Common myeloid progenitor, CD34-positive (primary cell): ENCODE data around the gene MYO10.

Source experiments
- CTCF ChIA-PET: fragments of 350-600 bp; sonication (Branson Sonifier 250); formaldehyde crosslinking; loops from one replicate; lab custom pipeline; 2021; ENCODE audit warnings: antibody characterized with exemption; lab: Charles Lee
- POLR2A ChIA-PET: fragments of 350-600 bp; sonication (Branson Sonifier 250); formaldehyde crosslinking; loops from one replicate; lab custom pipeline; 2021; ENCODE audit warnings: antibody characterized with exemption; lab: Charles Lee
- DNase-seq, 3 donors: peaks; one replicate each; pipeline versions ENCODE4 v3.0.0 to v3.0.0-alpha.2; 2013
- H3K27ac ChIP-seq, 2 experiments: 1 replicate in 1 of 2; 2 replicates in 1 of 2; pipeline ENCODE4 v1.7.0; 2013; ENCODE audit warnings: inconsistent platforms in 2 of 2, low read length in 2 of 2, mild to moderate bottlenecking in 2 of 2, low read depth in 1 of 2, moderate library complexity in 1 of 2; ENCODE audit not compliant: severe bottlenecking in 2 of 2, insufficient read depth in 1 of 2, poor library complexity in 1 of 2
- H3K27me3 ChIP-seq, 5 experiments: replicated peaks in 2 of 5; 1 replicate in 3 of 5; 2 replicates in 2 of 5; pipeline versions ENCODE4 v1.6.1 to v1.7.0; 2013; ENCODE audit warnings: low read length in 4 of 5, mild to moderate bottlenecking in 2 of 5, moderate library complexity in 2 of 5, inconsistent platforms in 1 of 5; ENCODE audit not compliant: insufficient read depth in 5 of 5, control insufficient read depth in 4 of 5
- H3K36me3 ChIP-seq, 4 experiments: 1 replicate in 2 of 4; 2 replicates in 2 of 4; pipeline versions ENCODE4 v1.6.1 to v1.7.0; 2013; ENCODE audit warnings: low read length in 3 of 4, control low read depth in 1 of 4, mild to moderate bottlenecking in 1 of 4; ENCODE audit not compliant: control insufficient read depth in 4 of 4, insufficient read depth in 4 of 4
- H3K4me1 ChIP-seq, 4 experiments: 1 replicate in 3 of 4; 2 replicates in 1 of 4; pipeline versions ENCODE4 v1.6.1 to v1.7.1; 2013; ENCODE audit warnings: low read length in 3 of 4, mild to moderate bottlenecking in 3 of 4, control low read depth in 1 of 4, inconsistent platforms in 1 of 4, moderate library complexity in 1 of 4; ENCODE audit not compliant: control insufficient read depth in 4 of 4, insufficient read depth in 4 of 4; ENCODE audit errors: control extremely low read depth in 1 of 4
- H3K4me3 ChIP-seq, 7 experiments: 1 replicate in 4 of 7; 2 replicates in 3 of 7; pipeline versions ENCODE4 v1.5.1 to v1.7.0; 2013; ENCODE audit warnings: mild to moderate bottlenecking in 7 of 7, low read length in 6 of 7, moderate library complexity in 6 of 7, inconsistent platforms in 2 of 7, low read depth in 2 of 7, control low read depth in 1 of 7; ENCODE audit not compliant: insufficient read depth in 4 of 7, control insufficient read depth in 1 of 7; ENCODE audit errors: extremely low read depth in 1 of 7
- H3K9me3 ChIP-seq, 5 experiments: 1 replicate in 4 of 5; 2 replicates in 1 of 5; pipeline versions ENCODE4 v1.6.1 to v1.7.1; 2013; ENCODE audit warnings: low read length in 4 of 5, mild to moderate bottlenecking in 2 of 5, inconsistent platforms in 1 of 5, low read depth in 1 of 5, moderate library complexity in 1 of 5; ENCODE audit not compliant: control insufficient read depth in 4 of 5, insufficient read depth in 2 of 5; ENCODE audit errors: control extremely low read depth in 1 of 5
- WGBS: methylation state at CpG from one replicate; pipeline ENCODE4 v1.1.5; 2013; ENCODE audit not compliant: insufficient coverage; 5-methylcytosine and 5-hydroxymethylcytosine counted together

Gene MYO10

DNA sequence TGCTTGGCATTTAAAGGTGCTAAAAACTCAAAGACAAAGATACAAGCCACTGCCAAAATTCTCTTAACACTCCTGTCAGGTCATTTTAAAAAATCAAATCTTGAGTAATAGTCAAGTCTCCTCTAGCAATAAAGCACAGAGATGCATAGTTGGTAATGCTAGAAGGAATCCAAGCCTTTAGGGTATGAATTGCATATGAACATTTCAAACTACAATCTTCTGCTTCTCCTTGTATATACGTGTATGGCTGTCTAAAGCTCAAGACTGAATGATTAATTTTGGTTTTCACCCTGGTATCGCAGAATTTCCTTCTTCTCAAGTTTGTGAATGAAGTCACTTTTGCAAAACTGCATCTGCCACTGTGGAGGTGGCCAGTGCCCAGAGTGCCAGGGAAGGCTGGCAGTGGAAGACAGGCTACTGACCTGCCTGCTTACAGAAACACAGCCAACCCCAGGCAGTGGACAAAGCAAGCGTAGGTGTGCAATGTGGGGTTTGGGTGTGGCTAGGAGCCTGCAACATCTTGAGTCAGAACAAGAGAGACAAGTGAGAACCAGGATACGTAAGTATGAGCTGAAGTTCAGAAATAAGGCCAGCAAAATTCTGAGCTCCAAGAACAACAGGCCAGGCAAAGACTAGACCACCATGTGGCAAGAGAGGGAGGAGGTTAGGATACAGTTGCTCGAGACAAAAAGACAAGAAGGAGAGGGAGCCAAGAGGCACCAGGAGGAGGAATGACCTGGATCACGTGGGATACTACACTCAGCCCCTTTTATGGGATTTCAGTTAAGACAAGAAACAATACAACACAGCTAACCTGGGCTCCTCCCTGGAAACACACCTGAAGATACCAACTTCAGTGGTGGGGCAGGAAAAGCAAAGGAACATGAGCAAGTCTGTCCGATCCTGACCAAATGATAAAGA is 22.6 kb downstream of the MYO10 start:
- no peak for DNase-seq
- Histone ChIP-seq H3K27me3 (no peaks in the 10 kb centered on the region), H3K4me3 (no peak overlapping the region), H3K9me3 (peaks cover 0 to 2% (median 0%) of the 10 kb centered on the region in 5 experiments), H3K36me3 (no peaks in the 10 kb centered on the region), H3K27ac (no peak overlapping the region), H3K4me1 (no peaks in the 10 kb centered on the region)
- 68% methylated on average over 6 of the region's 7 CpGs for WGBS
- ChIA-PET CTCF (no interaction called here), POLR2A (interaction anchor here (0.6 kb wide), 1 partner anchor 267 kb away, joined by 4 read pairs; no protein-coding TSS in a partner anchor)

GRCh38 chr5:16912080-16912479 is 24.0 kb downstream of the MYO10 start:
- WGBS, result 100% methylated on average over 4 of the region's 6 CpGs

GRCh38 chr5:16909464-16909863 is 26.6 kb downstream of the MYO10 start:
- no peaks in the 10 kb centered on the region for H3K4me1 ChIP-seq

More at GRCh38 chr5:16912080-16912479, 24.0 kb downstream of the MYO10 start:
- ChIA-PET POLR2A (no interaction called here), CTCF (interaction anchor here (1.1 kb wide), 1 partner anchor 21 kb away, joined by 4 read pairs; no protein-coding TSS in a partner anchor)
- Histone ChIP-seq H3K36me3 (no peaks in the 10 kb centered on the region), H3K9me3 (peaks cover 0 to 2% (median 0%) of the 10 kb centered on the region in 5 experiments), H3K27me3 (no peaks in the 10 kb centered on the region), H3K27ac (no peak overlapping the region), H3K4me3 (no peak overlapping the region), H3K4me1 (no peaks in the 10 kb centered on the region)
- no peak for DNase-seq

GRCh38 chr5:16907270-16907669 is 28.8 kb downstream of the MYO10 start:
- no peak overlapping the region for H3K27ac ChIP-seq
- CTCF ChIA-PET, result interaction anchor here (1.5 kb wide), 1 partner anchor 26 kb away, joined by 5 read pairs; no protein-coding TSS in a partner anchor
- no peak overlapping the region for H3K4me3 ChIP-seq
- H3K36me3 ChIP-seq, result no peaks in the 10 kb centered on the region
- POLR2A ChIA-PET, result no interaction called here
- H3K9me3 ChIP-seq, result peaks cover 0 to 2% (median 0%) of the 10 kb centered on the region in 5 experiments
- H3K4me1 ChIP-seq, result no peaks in the 10 kb centered on the region
- 60% methylated on average over 1 of the region's 4 CpGs for WGBS
- peaks cover 0 to 2% (median 0%) of the 10 kb centered on the region in 5 experiments for H3K27me3 ChIP-seq
- DNase-seq, result no peak

More at GRCh38 chr5:16909464-16909863, 26.6 kb downstream of the MYO10 start:
- Histone ChIP-seq H3K27me3 (no peaks in the 10 kb centered on the region), H3K36me3 (no peaks in the 10 kb centered on the region), H3K4me3 (no peak overlapping the region), H3K27ac (no peak overlapping the region), H3K9me3 (peaks cover 0 to 2% (median 0%) of the 10 kb centered on the region in 5 experiments)
- ChIA-PET POLR2A (no interaction called here), CTCF (no interaction called here)
- no peak for DNase-seq
- WGBS, result 92% methylated on average over 6 of the region's 7 CpGs

DNA sequence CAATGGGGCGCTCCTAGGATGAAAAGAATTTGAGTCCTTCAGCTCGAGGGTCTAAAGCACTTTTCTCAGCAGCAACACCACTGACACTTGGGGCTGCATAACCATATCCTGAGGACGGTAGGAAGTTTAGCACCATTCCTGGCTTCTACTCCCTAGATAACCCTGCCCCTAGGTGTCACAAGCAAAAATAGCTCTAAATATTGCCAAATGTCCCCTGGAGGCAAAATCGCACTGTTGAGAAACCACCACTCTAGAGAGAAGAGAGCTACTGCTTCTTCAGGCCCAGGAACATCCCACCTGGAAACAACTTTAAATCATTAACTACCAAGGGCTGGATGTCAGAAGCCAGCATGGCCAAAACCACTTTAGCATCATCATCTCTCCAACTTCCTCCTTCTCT is 29.8 kb downstream of the MYO10 start:
- no peaks in the 10 kb centered on the region for H3K36me3 ChIP-seq
- WGBS, result 96% methylated on average over 4 of the region's 4 CpGs
- DNase-seq, result no peak
- peaks cover 0 to 2% (median 0%) of the 10 kb centered on the region in 5 experiments for H3K27me3 ChIP-seq
- POLR2A ChIA-PET, result no interaction called here
- CTCF ChIA-PET, result interaction anchor here (0.6 kb wide), 1 partner anchor 13 kb away, joined by 3 read pairs; no protein-coding TSS in a partner anchor
- H3K9me3 ChIP-seq, result peaks cover 0 to 2% (median 0%) of the 10 kb centered on the region in 5 experiments
- no peak overlapping the region for H3K4me3 ChIP-seq
- H3K4me1 ChIP-seq, result no peaks in the 10 kb centered on the region
- no peak overlapping the region for H3K27ac ChIP-seq

DNA sequence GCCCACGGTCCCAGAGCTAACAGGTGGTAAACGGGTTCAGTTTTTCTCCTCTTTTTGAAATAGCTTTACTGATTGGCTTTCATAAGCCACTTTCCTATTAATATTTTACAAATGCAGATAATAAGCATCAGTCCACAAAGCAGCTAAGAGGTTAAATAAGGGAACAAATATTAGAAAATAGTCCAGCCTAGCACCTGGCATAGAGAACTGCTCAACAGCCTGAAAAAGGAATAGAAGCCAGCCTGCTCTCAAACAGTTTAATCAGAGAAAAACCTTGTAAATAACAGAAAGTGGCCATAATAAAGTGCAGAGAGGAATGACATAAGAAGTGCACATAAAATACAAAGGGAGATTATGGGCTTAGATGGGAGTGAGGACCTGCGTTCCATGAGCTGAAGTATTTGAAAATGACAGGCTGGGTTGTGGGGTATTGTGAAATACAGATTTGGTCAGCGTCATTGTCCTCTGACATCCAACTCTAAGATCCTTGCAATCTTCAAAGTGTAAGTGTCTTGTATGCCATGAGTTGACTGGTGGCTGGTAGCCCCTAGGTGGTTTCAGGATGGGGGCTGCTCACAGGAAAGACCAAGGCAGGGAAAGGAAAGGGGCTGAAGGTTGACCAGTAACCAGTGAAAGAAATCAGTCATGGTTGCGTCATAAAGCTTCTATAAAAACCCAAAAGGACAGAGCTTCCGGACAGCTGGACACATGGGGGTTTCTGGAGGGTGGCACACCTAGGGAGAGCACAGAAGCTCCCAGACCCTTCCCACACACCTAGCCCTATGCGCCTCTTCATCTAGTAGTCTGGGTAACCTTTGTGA is 32.4 kb downstream of the MYO10 start:
- WGBS, result 100% methylated on average over 4 of the region's 7 CpGs

More for the DNA sequence above, 32.4 kb downstream of the MYO10 start:
- no peaks in the 10 kb centered on the region for H3K36me3 ChIP-seq
- no peak overlapping the region for H3K27ac ChIP-seq
- DNase-seq, result no peak
- no peaks in the 10 kb centered on the region for H3K4me1 ChIP-seq
- ChIA-PET POLR2A (no interaction called here), CTCF (no interaction called here)
- H3K9me3 ChIP-seq, result no peaks in the 10 kb centered on the region
- no peak overlapping the region for H3K4me3 ChIP-seq
- peaks cover 0 to 2% (median 0%) of the 10 kb centered on the region in 5 experiments for H3K27me3 ChIP-seq
